ENCODE results near the gene MLH1.

MLH1 gene

GRCh38 chr3:37097776-37098175 lies 104.5 kb downstream of the MLH1 start:
- DNase-seq: no peak

- DNase-seq: no peak
Observed at GRCh38 chr3:37098884-37099283, 105.6 kb downstream of the MLH1 start.

GRCh38 chr3:37099469-37099868 lies 106.2 kb downstream of the MLH1 start:
- DNase-seq: no peak

- DNase-seq: no peak
Observed at GRCh38 chr3:37100411-37100810, 107.1 kb downstream of the MLH1 start.

All from CD4-positive, alpha-beta T cell treated with Interleukin-4 for 1 hour (primary cell).